MM.1S (cell line): ENCODE results near the gene LMOD1.
"Not testable (repeated sequence)": the region's sequence is repeated elsewhere in the genome, so short reads cannot be mapped to it uniquely, and the experiment has no call there.

ENCODE experiments used
- DNase-seq: peaks from one replicate; pipeline ENCODE4 v3.0.0-alpha.2; 2015
- H2AFZ ChIP-seq: fragments of 300-600 bp; sonication (generic); 2 replicates; pipeline ENCODE4 v1.6.0; 2016; ENCODE audit warnings: antibody characterized with exemption, low read length
- H3F3A ChIP-seq: fragments of 300-600 bp; sonication (generic); 2 replicates; pipeline ENCODE4 v1.6.1; 2016; ENCODE audit warnings: mild to moderate bottlenecking, antibody characterized with exemption, low read length, moderate library complexity, mixed read lengths; ENCODE audit not compliant: insufficient read depth
- H3K27ac ChIP-seq: fragments of 300-600 bp; sonication (generic); 2 replicates; pipeline ENCODE4 v1.5.1; 2016; ENCODE audit warnings: mild to moderate bottlenecking, low read length
- H3K27me3 ChIP-seq: fragments of 300-600 bp; sonication (generic); replicated peaks from 2 replicates; pipeline ENCODE4 v1.6.0; 2016; ENCODE audit warnings: low read length; ENCODE audit not compliant: insufficient read depth
- H3K36me3 ChIP-seq: fragments of 300-600 bp; sonication (generic); replicated peaks from 2 replicates; pipeline ENCODE4 v1.6.1; 2016; ENCODE audit warnings: mild to moderate bottlenecking, low read length, mixed read lengths; ENCODE audit not compliant: insufficient read depth
- H3K4me1 ChIP-seq: fragments of 300-600 bp; sonication (generic); 2 replicates; pipeline ENCODE4 v1.6.1; 2016; ENCODE audit warnings: low read length, mixed read lengths
- H3K4me2 ChIP-seq: fragments of 300-600 bp; sonication (generic); 2 replicates; pipeline ENCODE4 v1.6.0; 2016; ENCODE audit warnings: low read depth, low read length
- H3K4me3 ChIP-seq: fragments of 300-600 bp; sonication (generic); 2 replicates; pipeline ENCODE4 v1.5.1; 2016; ENCODE audit warnings: low read length, mixed read lengths
- H3K79me2 ChIP-seq: fragments of 300-600 bp; sonication (generic); 2 replicates; pipeline ENCODE4 v1.6.1; 2016; ENCODE audit warnings: mixed run types, low read length, mixed read lengths
- H3K9ac ChIP-seq: fragments of 300-600 bp; sonication (generic); 2 replicates; pipeline ENCODE4 v1.6.1; 2016; ENCODE audit warnings: low read length, mixed read lengths
- H3K9me2 ChIP-seq: fragments of 300-600 bp; sonication (generic); replicated peaks from 2 replicates; pipeline ENCODE4 v1.6.1; 2016; ENCODE audit warnings: mild to moderate bottlenecking, low read length, mixed read lengths; ENCODE audit not compliant: insufficient read depth
- H3K9me3 ChIP-seq: fragments of 300-600 bp; sonication (generic); replicated peaks from 2 replicates; pipeline ENCODE4 v1.6.1; 2016; ENCODE audit warnings: mild to moderate bottlenecking, low read length, mixed read lengths; ENCODE audit not compliant: insufficient read depth
- H4K20me1 ChIP-seq: fragments of 300-600 bp; sonication (generic); 2 replicates; pipeline ENCODE4 v1.6.1; 2016; ENCODE audit warnings: mild to moderate bottlenecking, low read length, moderate library complexity, mixed read lengths; ENCODE audit not compliant: insufficient read depth
- EZH2 ChIP-seq: fragments of 300-600 bp; sonication (generic); optimal IDR thresholded peaks from 2 replicates; pipeline ENCODE3; 2017; ENCODE audit warnings: low read depth, mild to moderate bottlenecking, antibody characterized with exemption, low read length, mixed read lengths
- EZH2phosphoT487 ChIP-seq: fragments of 300-600 bp; sonication (generic); IDR thresholded peaks from 2 replicates; pipeline ENCODE4 v1.6.1; 2018; ENCODE audit warnings: antibody characterized with exemption, low read length
- TF ChIP-seq, protein P1 (sequence below): fragments of 300-600 bp; sonication (generic); IDR thresholded peaks from 2 replicates; pipeline ENCODE4 v1.5.1; 2016; ENCODE audit warnings: antibody characterized with exemption, low read length, mixed read lengths

LMOD1 gene

DNA sequence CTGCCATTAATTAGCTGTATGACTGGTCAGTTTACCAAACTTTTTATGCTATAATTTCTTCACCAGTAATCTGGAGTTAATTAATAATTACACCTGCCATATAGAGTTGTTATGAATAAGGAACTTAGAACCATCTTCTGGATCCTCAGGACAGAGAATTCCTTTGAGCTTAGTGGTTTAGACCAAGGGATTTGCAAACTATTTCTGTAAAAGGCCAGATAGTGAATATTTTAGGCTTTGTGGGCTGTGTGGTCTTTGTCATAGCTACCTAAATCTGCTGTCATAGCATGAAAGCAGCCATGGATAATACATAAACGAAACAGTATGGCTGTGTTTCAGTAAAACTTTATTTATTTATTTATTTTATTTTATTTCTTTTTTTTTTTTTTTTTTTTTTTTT lies 17.9 kb upstream of the LMOD1 start:
- Histone ChIP-seq H3K9ac (no peak overlapping the region), H3K4me2 (no peak overlapping the region), H3K79me2 (peaks cover 51% of the 10 kb centered on the region), H3K9me2 (no peaks in the 10 kb centered on the region), H4K20me1 (peaks cover 3% of the 10 kb centered on the region; the same call in 1 of the 2 replicates), H3K9me3 (no peaks in the 10 kb centered on the region), H3K27me3 (no peaks in the 10 kb centered on the region), H3K4me3 (no peak overlapping the region), H3K4me1 (no peaks in the 10 kb centered on the region), H2AFZ (no peak overlapping the region), H3K36me3 (peaks cover 27% of the 10 kb centered on the region), H3F3A (peaks cover 8% of the 10 kb centered on the region), H3K27ac (no peak overlapping the region)
- no peak for DNase-seq
- TF ChIP-seq, protein P1, sequence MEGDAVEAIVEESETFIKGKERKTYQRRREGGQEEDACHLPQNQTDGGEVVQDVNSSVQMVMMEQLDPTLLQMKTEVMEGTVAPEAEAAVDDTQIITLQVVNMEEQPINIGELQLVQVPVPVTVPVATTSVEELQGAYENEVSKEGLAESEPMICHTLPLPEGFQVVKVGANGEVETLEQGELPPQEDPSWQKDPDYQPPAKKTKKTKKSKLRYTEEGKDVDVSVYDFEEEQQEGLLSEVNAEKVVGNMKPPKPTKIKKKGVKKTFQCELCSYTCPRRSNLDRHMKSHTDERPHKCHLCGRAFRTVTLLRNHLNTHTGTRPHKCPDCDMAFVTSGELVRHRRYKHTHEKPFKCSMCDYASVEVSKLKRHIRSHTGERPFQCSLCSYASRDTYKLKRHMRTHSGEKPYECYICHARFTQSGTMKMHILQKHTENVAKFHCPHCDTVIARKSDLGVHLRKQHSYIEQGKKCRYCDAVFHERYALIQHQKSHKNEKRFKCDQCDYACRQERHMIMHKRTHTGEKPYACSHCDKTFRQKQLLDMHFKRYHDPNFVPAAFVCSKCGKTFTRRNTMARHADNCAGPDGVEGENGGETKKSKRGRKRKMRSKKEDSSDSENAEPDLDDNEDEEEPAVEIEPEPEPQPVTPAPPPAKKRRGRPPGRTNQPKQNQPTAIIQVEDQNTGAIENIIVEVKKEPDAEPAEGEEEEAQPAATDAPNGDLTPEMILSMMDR: no peak
- TF ChIP-seq EZH2: no peak
- TF ChIP-seq EZH2phosphoT487: no peak

DNA sequence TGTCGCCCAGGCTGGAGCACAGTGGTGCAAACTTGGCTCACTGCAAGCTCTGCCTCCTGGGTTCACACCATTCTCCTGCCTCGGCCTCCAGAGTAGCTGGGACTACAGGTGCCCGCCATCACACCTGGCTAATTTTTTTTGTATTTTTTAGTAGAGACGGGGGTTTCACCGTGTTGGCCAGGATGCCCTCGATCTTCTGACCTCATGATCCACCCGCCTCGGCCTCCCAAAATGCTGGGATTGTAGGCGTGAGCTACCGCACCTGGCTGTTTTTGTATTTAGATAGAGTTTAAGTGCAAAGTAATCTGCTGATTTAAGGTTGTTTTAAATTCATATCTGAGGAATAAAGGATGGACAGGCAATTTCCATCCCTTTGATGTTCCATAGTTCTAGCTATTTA lies 16.0 kb upstream of the LMOD1 start:
- not testable (repeated sequence) for DNase-seq, H2AFZ ChIP-seq, H3K4me2 ChIP-seq, H3K4me1 ChIP-seq, H3K9ac ChIP-seq, H3F3A ChIP-seq, H3K9me3 ChIP-seq, H4K20me1 ChIP-seq, H3K4me3 ChIP-seq, H3K9me2 ChIP-seq, H3K27me3 ChIP-seq, H3K27ac ChIP-seq
- H3K36me3 ChIP-seq: peaks cover 30% of the 10 kb centered on the region
- peaks cover 69% of the 10 kb centered on the region for H3K79me2 ChIP-seq

GRCh38 chr1:201958348-201958747 lies 12.0 kb upstream of the LMOD1 start:
- H3K9me2 ChIP-seq: no peaks in the 10 kb centered on the region
- H3K4me1 ChIP-seq: peaks cover 11% of the 10 kb centered on the region; the same call in 1 of the 2 replicates
- no peak for TF ChIP-seq EZH2phosphoT487
- TF ChIP-seq, protein P1: no peak
- no peak for TF ChIP-seq EZH2
- no peak overlapping the region for H2AFZ ChIP-seq
- no peak overlapping the region for H3K4me3 ChIP-seq
- peaks cover 10% of the 10 kb centered on the region for H3K36me3 ChIP-seq
- no peaks in the 10 kb centered on the region for H3K27me3 ChIP-seq
- H3K79me2 ChIP-seq: peaks cover 65% of the 10 kb centered on the region
- no peak for DNase-seq
- H3F3A ChIP-seq: no peaks in the 10 kb centered on the region
- no peak overlapping the region for H3K9ac ChIP-seq
- H3K4me2 ChIP-seq: no peak overlapping the region
- no peaks in the 10 kb centered on the region for H3K9me3 ChIP-seq
- no peak overlapping the region for H3K27ac ChIP-seq
- no peaks in the 10 kb centered on the region for H4K20me1 ChIP-seq

DNA sequence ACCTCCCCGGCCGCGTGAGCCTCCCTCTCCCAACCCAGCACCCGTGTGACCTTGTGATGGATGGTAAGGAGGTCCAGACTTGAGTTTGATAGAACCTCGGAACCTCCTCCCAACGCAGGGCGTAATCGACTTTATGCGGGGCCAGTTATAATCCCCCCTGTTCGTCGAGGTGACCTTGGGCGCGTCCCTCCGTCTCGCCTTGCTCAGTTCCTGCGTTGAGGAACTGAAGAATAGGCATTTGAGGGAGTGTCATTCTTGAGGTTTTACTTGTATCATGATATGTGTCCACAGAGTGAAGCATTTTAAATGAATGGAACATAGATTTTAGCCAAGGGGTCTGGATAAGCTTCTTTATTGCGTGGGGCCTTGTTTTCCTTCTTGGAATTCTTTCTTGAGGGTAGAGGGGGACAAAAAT lies 9.4 kb upstream of the LMOD1 start:
- Histone ChIP-seq H3K4me3 (peak overlapping the region; percentile 96), H4K20me1 (no peaks in the 10 kb centered on the region), H3K27me3 (no peaks in the 10 kb centered on the region), H3K9ac (peak overlapping the region; percentile 94), H3K27ac (peak overlapping the region; percentile 37), H3K9me2 (no peaks in the 10 kb centered on the region), H3K4me2 (peak overlapping the region; percentile 84), H3F3A (no peaks in the 10 kb centered on the region), H3K36me3 (peaks cover 8% of the 10 kb centered on the region), H3K9me3 (no peaks in the 10 kb centered on the region), H3K4me1 (peaks cover 11% of the 10 kb centered on the region; the same call in 1 of the 2 replicates), H3K79me2 (peaks cover 47% of the 10 kb centered on the region), H2AFZ (peak overlapping the region; percentile 90)
- DNase-seq: peak; percentile 31
- TF ChIP-seq EZH2phosphoT487 (no peak), EZH2 (no peak)
- TF ChIP-seq, protein P1: no peak
